Heart right ventricle (tissue), 16 donors: ENCODE data around the gene TTC9B. TPM values are rescaled to one million over a fixed set of nuclear protein-coding genes. Genes with fewer than 3 reads are reported as not detected.
A peak's percentile ranks its signal among the peaks of the same experiment; 100 is the strongest.

Source experiments
- ATAC-seq, 8 donors: fragments of 200-7000 bp; cut with Tn5 transposase; one replicate each; pipeline ENCODE4 v1.9.1; 2020; ENCODE audit warnings: mild to moderate bottlenecking in 8 of 8, moderate library complexity in 8 of 8, moderate number of reproducible peaks in 1 of 8
- DNase-seq, 2 donors: peaks; one replicate each; pipeline ENCODE4 v3.0.0-alpha.2; 2020
- H3K27ac ChIP-seq, 10 donors: fragments of 200-600 bp; sonication (generic) in 2 of 10; one replicate each; pipeline versions ENCODE4 v1.5.0 to v1.8.0; 2020 to 2022; ENCODE audit warnings: mild to moderate bottlenecking in 3 of 10
- H3K27me3 ChIP-seq, 7 donors: fragments of 200-600 bp; one replicate each; pipeline ENCODE4 v1.8.0; 2021 to 2022; ENCODE audit warnings: mild to moderate bottlenecking in 2 of 7
- H3K36me3 ChIP-seq, 9 donors: fragments of 200-600 bp; sonication (generic) in 1 of 9; one replicate each; pipeline versions ENCODE4 v1.5.0 to v1.8.0; 2020 to 2022; ENCODE audit warnings: mild to moderate bottlenecking in 2 of 9
- H3K4me1 ChIP-seq, 9 donors: fragments of 200-600 bp; sonication (generic) in 1 of 9; one replicate each; pipeline versions ENCODE4 v1.5.0 to v1.8.0; 2020 to 2022; ENCODE audit warnings: mild to moderate bottlenecking in 4 of 9
- H3K4me3 ChIP-seq, 10 donors: fragments of 200-600 bp; sonication (generic) in 2 of 10; one replicate each; pipeline versions ENCODE4 v1.5.0 to v1.8.0; 2020 to 2022; ENCODE audit warnings: mild to moderate bottlenecking in 7 of 10, moderate library complexity in 2 of 10
- H3K9me3 ChIP-seq, 11 donors: fragments of 200-600 bp in 10 of 11; sonication (generic) in 2 of 11; one replicate each; pipeline versions ENCODE4 v1.5.0 to v1.8.0; 2013 to 2022; ENCODE audit warnings: mild to moderate bottlenecking in 2 of 11, control low read depth in 1 of 11, moderate library complexity in 1 of 11
- WGBS, 2 donors: extraction: QIAGEN DNeasy Blood & Tissue Kit; methylation state at CpG; one replicate each; pipeline ENCODE4 v1.1.7; 2013; ENCODE audit warnings: inconsistent platforms in 1 of 2; 5-methylcytosine and 5-hydroxymethylcytosine counted together
- intact Hi-C, 10 donors: fragments of 100-400 bp; cut with DNase I; formaldehyde crosslinking; loops; one replicate each; pipeline versions ENCODE4 v1.11.1 to v1.14.2; 2022
- long read RNA-seq, 3 donors: library from polyadenylated mRNA; unstranded; transcript quantifications; one replicate each; pipeline ENCODE4 v2.0.0, GENCODE V29; 2020 to 2021
- polyA plus RNA-seq, 2 donors: library from polyadenylated mRNA; stranded (reverse); fragments of 200-250 nt; gene quantifications; one replicate each; pipeline ENCODE4 v1.2.3, GENCODE V29; 2013
- total RNA-seq, 10 donors: library from RNA; stranded (reverse); fragmentation: NEBNext Ultra II Directional in 3 of 10; extraction: Animal tissue kit (Norgen Biotek cat#: 25700) in 3 of 10; gene quantifications; one replicate each; pipeline versions ENCODE4 v1.2.1 to v1.2.4, GENCODE V29; 2021 to 2023
- TF ChIP-seq, protein P1 (sequence below), 9 donors: fragments of 200-600 bp; sonication (generic) in 2 of 9; IDR thresholded peaks; one replicate each; pipeline versions ENCODE4 v1.5.0 to v1.8.0; 2021 to 2022; ENCODE audit warnings: antibody characterized with exemption in 9 of 9, mild to moderate bottlenecking in 5 of 9, moderate library complexity in 1 of 9
- donor health status: Arrhythmogenic right ventricular cardiomyopathy.
- donor health status: ischemic (EF 13 %, LVEDD 7.1; RV severe dilation, severe dysfunction).
- donor health status: healthy with polysubstance abuse.
- donor health status: DM: no; HTN: yes; CAD: no.
- donor health status: DM: no; HTN: no; CAD: no.
- donor health status: ischemic (EF 25% LVEDD 6.9; RV normal size, moderate dysfunction).
- donor health status: ischemic (EF 25% LVEDD 5.7; RV mildly dilated, moderate dysfunction).
- donor health status: healthy.
- donor health status: DM: yes; HTN: yes; CAD: no.
- donor health status: Ischemic cardiomyopathy.
- donor health status: ischemic (EF 35%, LVEDD 5.7; RV mildly dilated, moderate dysfunction).
- donor health status: nonischemic (EF 11% LVEDD 7.7; RV severe dilation, severe dysfunction).
- donor health status: DM: yes; HTN: yes; CAD: no.
- donor health status: PGD.
- donor health status: ischemic (EF 29% LVEDD 5.4; RV normal size, mild dysfunction).
- donor health status: nonischemic (EF 23%, LVEDD 6.1; RV moderate dilation, normal function).

The TTC9B gene
- not detected for total RNA-seq
- not detected for polyA plus RNA-seq
- long read RNA-seq, donor 1 = 0 reads
- long read RNA-seq, donor 2 = 0 reads
- long read RNA-seq, donor 3 = 0 reads

DNA sequence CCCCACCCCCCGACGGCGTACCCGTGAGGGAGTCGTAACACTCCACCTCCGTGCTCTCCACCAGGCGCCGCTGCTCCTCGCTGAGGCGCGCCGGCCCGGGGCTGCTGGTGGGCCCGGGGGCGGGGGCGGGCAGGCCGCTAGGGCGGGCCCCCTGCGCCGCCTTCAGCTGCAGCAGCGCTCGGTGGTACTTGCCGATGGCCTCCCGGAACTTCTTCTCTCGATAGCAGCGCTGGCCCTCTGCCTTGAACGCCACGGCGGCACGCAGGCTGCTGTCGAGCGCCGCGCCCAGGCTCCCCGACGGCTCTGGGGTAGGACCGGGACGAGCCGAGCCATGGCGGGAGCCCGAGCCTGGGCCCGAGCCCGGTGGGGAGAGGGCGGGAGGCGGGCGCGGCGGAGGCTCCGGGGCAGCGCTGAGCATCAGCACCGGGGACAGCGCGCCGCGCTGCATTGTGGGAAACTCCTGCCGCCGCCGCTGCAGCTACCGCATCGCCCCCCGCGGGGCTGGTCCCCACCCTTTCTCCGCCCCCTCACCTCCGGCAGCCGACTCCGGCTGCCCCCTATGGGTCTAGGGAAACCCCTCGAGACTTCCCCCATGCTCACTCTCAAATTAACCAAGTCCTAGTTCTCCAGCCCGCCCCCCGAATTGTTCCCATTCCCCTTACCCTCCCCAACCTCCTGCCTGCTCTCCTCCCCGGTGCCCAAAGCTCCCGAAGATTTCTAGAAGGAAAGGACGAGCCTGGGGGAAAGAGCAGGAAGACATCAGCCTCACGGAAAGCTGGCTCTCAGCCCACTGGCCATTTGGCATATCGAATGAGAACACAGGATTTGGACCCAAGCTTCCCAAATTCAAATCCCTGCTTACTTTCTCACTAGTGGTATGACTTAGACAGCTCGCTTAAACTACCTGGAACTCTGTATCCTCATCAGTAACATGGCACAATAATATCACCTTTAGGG lies at the start of gene TTC9B:
Gene TTC9B, minus strand, starts transcription at position 451 of the 957 bp plus-strand sequence. Its CDS starts 3 bp downstream, at position 448.
- peaks cover 0 to 12% (median 2%) of the 10 kb centered on the region in 9 donors for H3K4me1 ChIP-seq
- H3K4me3 ChIP-seq = peak within 1 kb of the TSS in 1 of 10 donors; percentile 3
- 3 to 4% methylated on average over 60 to 74 of the region's 75 CpGs for WGBS, 2 donors
- TF ChIP-seq, protein P1, sequence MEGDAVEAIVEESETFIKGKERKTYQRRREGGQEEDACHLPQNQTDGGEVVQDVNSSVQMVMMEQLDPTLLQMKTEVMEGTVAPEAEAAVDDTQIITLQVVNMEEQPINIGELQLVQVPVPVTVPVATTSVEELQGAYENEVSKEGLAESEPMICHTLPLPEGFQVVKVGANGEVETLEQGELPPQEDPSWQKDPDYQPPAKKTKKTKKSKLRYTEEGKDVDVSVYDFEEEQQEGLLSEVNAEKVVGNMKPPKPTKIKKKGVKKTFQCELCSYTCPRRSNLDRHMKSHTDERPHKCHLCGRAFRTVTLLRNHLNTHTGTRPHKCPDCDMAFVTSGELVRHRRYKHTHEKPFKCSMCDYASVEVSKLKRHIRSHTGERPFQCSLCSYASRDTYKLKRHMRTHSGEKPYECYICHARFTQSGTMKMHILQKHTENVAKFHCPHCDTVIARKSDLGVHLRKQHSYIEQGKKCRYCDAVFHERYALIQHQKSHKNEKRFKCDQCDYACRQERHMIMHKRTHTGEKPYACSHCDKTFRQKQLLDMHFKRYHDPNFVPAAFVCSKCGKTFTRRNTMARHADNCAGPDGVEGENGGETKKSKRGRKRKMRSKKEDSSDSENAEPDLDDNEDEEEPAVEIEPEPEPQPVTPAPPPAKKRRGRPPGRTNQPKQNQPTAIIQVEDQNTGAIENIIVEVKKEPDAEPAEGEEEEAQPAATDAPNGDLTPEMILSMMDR (IDR thresholded peaks at IDR 0.05) = no peak
- DNase-seq (no peak), ATAC-seq (peak in 1 of 8 donors; percentile 26)
- peaks cover 9 to 69% (median 43%) of the 10 kb centered on the region in 7 donors for H3K27me3 ChIP-seq
- H3K27ac ChIP-seq = no peak within 1 kb of the TSS
- H3K9me3 ChIP-seq = no peaks in the 10 kb centered on the region
- intact Hi-C loops = loop anchor here in 1 of 10 donors (5.0 kb wide), 1 partner anchor 76 kb away; no protein-coding TSS in a partner anchor
- no peaks in the 10 kb centered on the region for H3K36me3 ChIP-seq

DNA sequence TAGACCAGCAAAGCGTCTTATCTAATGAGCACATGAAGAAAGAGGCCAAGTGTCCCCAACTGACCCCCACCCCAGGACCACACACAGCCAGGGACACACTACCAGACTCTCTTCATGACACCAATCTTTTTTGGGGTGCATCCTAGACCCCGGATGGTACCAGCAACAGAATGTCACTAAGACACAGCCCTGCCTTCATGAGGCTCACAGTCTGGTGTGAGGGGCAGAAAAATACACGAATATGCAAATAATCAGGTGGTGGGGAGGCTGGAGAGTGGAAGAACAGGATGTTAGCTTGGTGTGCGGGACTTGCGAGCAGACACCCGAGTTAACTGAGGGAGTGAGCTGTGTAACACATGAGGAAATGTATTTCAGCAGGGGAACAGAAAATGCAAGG lies 49.4 kb upstream of the TTC9B start:
- H3K27ac ChIP-seq = peak overlapping the region in 1 of 10 donors; percentile 61
- intact Hi-C loops = no loop called here
- H3K27me3 ChIP-seq = no peaks in the 10 kb centered on the region
- peaks cover 0 to 40% (median 7%) of the 10 kb centered on the region in 9 donors for H3K36me3 ChIP-seq
- DNase-seq = no peak
- TF ChIP-seq, protein P1 (IDR thresholded peaks at IDR 0.05) = no peak
- peaks cover 4 to 69% (median 50%) of the 10 kb centered on the region in 9 donors for H3K4me1 ChIP-seq
- 76 to 82% methylated on average over 6 of the region's 6 CpGs for WGBS, 2 donors
- ATAC-seq = no peak
- no peaks in the 10 kb centered on the region for H3K9me3 ChIP-seq
- no peak overlapping the region for H3K4me3 ChIP-seq

DNA sequence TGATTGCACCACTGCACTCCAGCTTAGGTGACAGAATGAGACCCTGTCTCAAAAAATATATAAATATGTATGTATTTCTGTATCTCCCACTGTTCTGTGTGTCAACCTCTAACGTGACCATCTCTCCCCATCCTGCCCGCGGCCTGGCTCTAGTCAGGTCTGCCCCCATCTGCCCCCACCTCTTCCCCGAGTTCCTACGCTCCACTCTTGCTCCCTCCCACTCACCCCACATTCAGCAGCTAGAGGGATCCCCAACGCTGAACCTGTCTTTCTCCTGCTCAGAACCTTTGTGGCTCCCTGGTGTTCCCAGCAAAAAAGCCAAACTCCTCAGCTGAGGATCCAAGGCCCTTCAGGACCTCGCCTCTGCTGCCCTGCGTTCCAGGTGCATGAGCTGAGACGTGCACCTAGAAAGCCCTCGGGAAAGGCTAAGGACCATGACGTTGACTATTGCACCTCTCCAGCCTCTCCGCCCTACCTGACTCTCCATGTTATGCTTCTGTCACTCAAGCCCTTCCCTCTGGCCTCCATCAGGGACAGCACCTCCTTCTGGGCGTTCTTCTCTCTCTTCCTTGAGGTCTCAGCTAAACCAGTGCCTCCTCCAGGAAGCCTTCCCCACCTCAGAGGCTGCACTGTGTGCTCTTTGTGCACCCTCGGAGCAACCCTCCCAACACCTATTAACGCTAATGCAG lies 48.9 kb upstream of the TTC9B start:
- ATAC-seq (no peak), DNase-seq (no peak)
- peak overlapping the region in 3 of 10 donors; percentile 47 to 61 (median 56) for H3K27ac ChIP-seq
- no peaks in the 10 kb centered on the region for H3K9me3 ChIP-seq
- TF ChIP-seq, protein P1 (IDR thresholded peaks at IDR 0.05) = no peak
- WGBS, 2 donors = 84 to 85% methylated on average over 15 of the region's 15 CpGs
- peaks cover 0 to 45% (median 7%) of the 10 kb centered on the region in 9 donors for H3K36me3 ChIP-seq
- no peak overlapping the region for H3K4me3 ChIP-seq
- H3K27me3 ChIP-seq = no peaks in the 10 kb centered on the region
- peaks cover 4 to 64% (median 50%) of the 10 kb centered on the region in 9 donors for H3K4me1 ChIP-seq
- intact Hi-C loops = no loop called here

DNA sequence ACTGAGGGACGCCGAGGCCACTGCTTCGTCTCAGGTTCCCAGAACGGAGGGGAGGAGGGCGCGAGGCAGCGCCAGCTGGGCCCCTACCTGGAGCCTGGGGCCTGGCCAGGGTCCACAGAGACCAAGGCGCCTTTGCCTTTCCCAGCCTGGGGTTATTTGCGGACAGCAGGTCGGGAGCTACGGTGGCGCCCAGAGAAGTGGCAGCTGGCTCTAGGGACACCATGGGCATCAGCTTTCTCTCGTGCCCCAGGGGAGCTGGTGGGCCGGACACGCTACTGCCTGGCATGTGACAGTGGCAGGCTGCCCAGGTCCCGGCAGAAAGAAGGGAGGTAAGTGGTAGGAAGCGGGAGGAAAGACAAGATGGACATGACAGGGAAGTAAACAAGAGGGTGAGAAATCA lies 47.9 kb upstream of the TTC9B start:
- no peak overlapping the region for H3K4me3 ChIP-seq
- ATAC-seq = peak; percentile 62 to 87 (median 67)

More for the DNA sequence above, 47.9 kb upstream of the TTC9B start:
- no peaks in the 10 kb centered on the region for H3K9me3 ChIP-seq
- peak overlapping the region in 9 of 10 donors; percentile 17 to 69 (median 50) for H3K27ac ChIP-seq
- peaks cover 4 to 56% (median 46%) of the 10 kb centered on the region in 9 donors for H3K4me1 ChIP-seq
- peaks cover 0 to 47% (median 7%) of the 10 kb centered on the region in 9 donors for H3K36me3 ChIP-seq
- TF ChIP-seq, protein P1 (IDR thresholded peaks at IDR 0.05) = no peak
- intact Hi-C loops = no loop called here
- 44 to 58% methylated on average over 16 to 17 of the region's 17 CpGs for WGBS, 2 donors
- no peaks in the 10 kb centered on the region for H3K27me3 ChIP-seq
- peak; percentile 69 to 76 for DNase-seq
